GM10248 (cell line): ENCODE data around the gene HMGCR.

Experiments used
- CTCF ChIA-PET: fragments of 300-600 bp; sonication (Branson Sonifier 250); formaldehyde crosslinking; extraction: SDS; loops from one replicate; lab custom pipeline; 2021; ENCODE audit warnings: antibody characterized with exemption; lab: Yijun Ruan, JAX
- POLR2A ChIA-PET: fragments of 350-650 bp; sonication (Branson Sonifier 250); formaldehyde crosslinking; extraction: SDS; loops from one replicate; lab custom pipeline; 2020; ENCODE audit warnings: antibody characterized with exemption; lab: Yijun Ruan, JAX
- DNase-seq: peaks from one replicate; pipeline ENCODE4 v3.0.0; 2012; ENCODE audit errors: extremely low spot score
- CTCF ChIP-seq: IDR thresholded peaks from 2 replicates; pipeline ENCODE4 v1.5.1; 2012; ENCODE audit warnings: mild to moderate bottlenecking, low read depth; ENCODE audit errors: extremely low read depth, missing control alignments, control extremely low read depth

HMGCR gene

GRCh38 chr5:75363726-75364495 is 26.9 kb downstream of the HMGCR start:
- CTCF ChIA-PET = interaction anchor here (0.7 to 4.2 kb wide), 4 partner anchors 13 to 52 kb away, joined by 3 to 22 read pairs (median 4); no protein-coding TSS in a partner anchor
- POLR2A ChIA-PET = no interaction called here
- no peak for TF ChIP-seq CTCF
- DNase-seq = no peak

- no peak for TF ChIP-seq CTCF
- no peak for DNase-seq
- CTCF ChIA-PET = interaction anchor here (0.7 to 1.4 kb wide), 5 partner anchors 12 to 51 kb away, joined by 3 to 4 read pairs (median 3); no protein-coding TSS in a partner anchor
- POLR2A ChIA-PET = interaction anchor here (1.2 kb wide), 1 partner anchor 28 kb away, joined by 5 read pairs; the partner anchor contains the start of gene HMGCR
Observed at GRCh38 chr5:75364571-75365280, 27.7 kb downstream of the HMGCR start.

GRCh38 chr5:75365740-75366139 is 28.7 kb downstream of the HMGCR start:
- no peak for TF ChIP-seq CTCF
- ChIA-PET POLR2A (interaction anchor here (1.2 kb wide), 1 partner anchor 29 kb away, joined by 5 read pairs; the partner anchor contains the start of gene HMGCR), CTCF (interaction anchor here (1.1 to 1.3 kb wide), 3 partner anchors 11 to 18 kb away, joined by 3 to 5 read pairs (median 4); no protein-coding TSS in a partner anchor)
- no peak for DNase-seq

GRCh38 chr5:75366787-75367186 is 29.8 kb downstream of the HMGCR start:
- ChIA-PET POLR2A (no interaction called here), CTCF (interaction anchor here (1.1 kb wide), 1 partner anchor 10 kb away, joined by 5 read pairs; no protein-coding TSS in a partner anchor)
- no peak for TF ChIP-seq CTCF
- DNase-seq = peak; percentile 49

- no peak for DNase-seq
- CTCF ChIA-PET = no interaction called here
- POLR2A ChIA-PET = interaction anchor here (0.6 kb wide), 1 partner anchor 349 kb away, joined by 3 read pairs; no protein-coding TSS in a partner anchor
- no peak for TF ChIP-seq CTCF
Observed at GRCh38 chr5:75367401-75367800, 30.4 kb downstream of the HMGCR start.

- TF ChIP-seq CTCF = no peak
- ChIA-PET POLR2A (no interaction called here), CTCF (interaction anchor here (0.9 kb wide), 1 partner anchor 307 kb away, joined by 3 read pairs; no protein-coding TSS in a partner anchor)
- no peak for DNase-seq
Observed at GRCh38 chr5:75368391-75368790, 31.4 kb downstream of the HMGCR start.
